Measurements from ENCODE around the gene MCU.
"Not testable (repeated sequence)": the region's sequence is repeated elsewhere in the genome, so short reads cannot be mapped to it uniquely, and the experiment has no call there.

MCU gene

DNA sequence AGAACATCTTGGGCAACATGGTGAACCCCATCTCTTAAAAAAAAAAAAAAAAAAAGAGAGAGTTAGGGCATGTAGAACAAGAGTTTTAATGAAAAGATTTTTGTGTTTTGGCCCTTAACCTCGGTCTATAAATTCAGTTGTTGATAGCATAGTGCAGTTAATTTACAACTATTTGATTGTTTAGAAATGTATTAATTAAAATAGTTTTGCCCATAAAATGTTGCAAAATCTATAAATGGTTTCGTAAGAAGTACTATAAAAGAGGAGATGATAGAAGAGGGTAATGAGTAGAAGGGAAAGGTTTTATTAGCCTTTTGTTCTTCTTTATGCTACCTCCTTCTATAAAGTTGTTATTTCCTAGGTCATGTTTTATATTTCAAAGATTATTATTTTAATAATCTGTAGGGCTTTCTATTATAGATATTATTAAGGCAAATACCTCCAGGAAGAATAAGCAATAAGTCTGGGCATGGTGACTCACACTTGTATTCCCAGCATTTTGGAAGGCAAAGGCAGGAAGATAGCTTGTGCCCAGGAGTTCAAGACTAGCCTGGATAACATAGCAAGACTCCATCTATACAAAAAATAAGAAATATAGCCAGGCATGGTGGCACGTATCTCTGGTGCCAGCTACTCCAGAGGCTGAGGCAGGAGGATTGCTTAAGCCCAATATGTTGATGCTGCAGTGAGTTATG lies 73.3 kb downstream of the MCU start:
- DNase-seq = no peak

DNA sequence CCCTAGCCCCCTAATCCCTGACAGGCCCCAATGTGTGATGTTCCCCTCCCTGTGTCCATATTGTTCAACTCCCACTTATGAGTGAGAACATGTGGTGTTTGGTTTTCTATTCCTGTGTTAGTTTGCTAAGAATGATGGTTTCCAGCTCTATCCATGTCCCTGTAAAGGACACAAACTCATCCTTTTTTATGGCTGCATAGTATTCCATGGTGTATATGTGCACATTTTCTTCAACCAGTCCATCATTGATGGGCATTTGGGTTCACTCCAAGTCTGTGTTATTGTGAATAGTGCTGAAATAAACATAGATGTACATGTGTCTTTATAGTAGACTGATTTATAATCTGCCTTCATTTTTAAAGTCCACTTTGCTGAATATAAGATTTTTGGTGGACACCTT lies 79.3 kb downstream of the MCU start:
- DNase-seq = not testable (repeated sequence)

GRCh38 chr10:72772031-72772430 lies 80.1 kb downstream of the MCU start:
- DNase-seq = no peak

GRCh38 chr10:72779874-72780273 lies 87.9 kb downstream of the MCU start:
- no peak for DNase-seq

- DNase-seq = no peak
These were observed 90.8 kb downstream of the MCU start for GRCh38 chr10:72782649-72783330.

- no peak for DNase-seq
These were observed 91.5 kb downstream of the MCU start for GRCh38 chr10:72783410-72783833.

DNA sequence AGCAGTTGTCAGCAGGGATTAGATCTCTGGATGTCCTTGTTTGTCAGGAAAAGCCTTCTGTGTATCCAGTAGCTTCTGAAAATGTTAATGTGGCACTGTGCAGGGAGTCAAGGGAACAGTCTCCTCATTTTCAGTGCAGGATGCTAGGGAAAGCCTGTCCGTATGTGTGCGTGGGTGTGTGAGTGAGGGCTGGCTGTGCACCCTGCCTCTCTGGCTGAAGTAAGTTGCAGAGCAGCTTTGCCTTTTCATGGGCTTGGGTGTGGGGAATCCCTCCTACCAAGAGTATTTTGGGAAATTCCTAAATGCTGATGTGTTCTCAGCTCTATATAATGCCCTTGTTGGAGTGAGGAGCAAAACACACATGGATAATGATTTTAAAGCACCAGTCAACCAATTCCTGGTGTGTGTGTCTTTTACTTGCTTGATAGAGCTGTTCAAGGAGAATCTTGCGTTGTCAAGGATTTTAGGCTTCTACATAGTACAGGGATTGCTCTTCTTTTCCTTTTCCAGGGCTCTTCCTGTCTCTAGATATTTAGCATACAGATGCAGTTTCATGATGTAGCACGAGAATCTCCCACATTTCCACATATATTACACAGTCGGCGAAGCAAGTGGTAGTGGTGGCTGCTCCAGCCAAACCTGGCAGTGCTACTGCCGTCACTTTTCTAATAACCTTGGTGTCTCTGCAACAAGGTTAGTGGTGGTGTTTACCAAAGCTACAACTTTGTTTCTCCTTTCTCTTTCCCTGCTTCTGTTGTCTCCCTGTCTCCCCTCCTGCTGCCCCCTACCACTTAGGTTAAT lies 92.8 kb downstream of the MCU start:
- no peak for DNase-seq

- no peak for DNase-seq
These were observed 93.5 kb downstream of the MCU start for GRCh38 chr10:72785409-72785808.

GRCh38 chr10:72790216-72790990 lies 98.5 kb downstream of the MCU start:
- DNase-seq = no peak

- DNase-seq = no peak
These were observed 100.3 kb downstream of the MCU start for GRCh38 chr10:72792288-72792687.

- DNase-seq = no peak
These were observed 101.8 kb downstream of the MCU start for GRCh38 chr10:72793752-72794151.

DNA sequence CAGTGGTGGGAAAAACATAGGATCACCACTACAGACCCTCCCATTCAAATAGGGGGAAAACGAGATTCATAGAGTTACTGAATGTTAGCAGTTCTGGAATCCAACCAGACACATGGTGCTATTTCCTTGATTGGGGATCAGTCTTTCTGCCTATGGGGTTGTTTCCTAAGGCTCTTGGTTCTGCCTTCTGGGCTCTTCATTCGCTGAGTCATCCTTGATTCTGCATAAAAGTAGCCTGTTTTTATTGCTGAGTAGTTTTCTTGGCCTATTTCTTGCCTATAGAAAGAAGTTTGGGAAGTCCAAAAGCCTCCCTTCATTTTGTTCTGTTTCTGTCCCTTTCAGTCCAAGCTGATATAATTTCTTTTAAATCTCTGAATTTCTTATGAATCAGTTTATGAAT lies 102.3 kb downstream of the MCU start:
- DNase-seq = no peak

DNA sequence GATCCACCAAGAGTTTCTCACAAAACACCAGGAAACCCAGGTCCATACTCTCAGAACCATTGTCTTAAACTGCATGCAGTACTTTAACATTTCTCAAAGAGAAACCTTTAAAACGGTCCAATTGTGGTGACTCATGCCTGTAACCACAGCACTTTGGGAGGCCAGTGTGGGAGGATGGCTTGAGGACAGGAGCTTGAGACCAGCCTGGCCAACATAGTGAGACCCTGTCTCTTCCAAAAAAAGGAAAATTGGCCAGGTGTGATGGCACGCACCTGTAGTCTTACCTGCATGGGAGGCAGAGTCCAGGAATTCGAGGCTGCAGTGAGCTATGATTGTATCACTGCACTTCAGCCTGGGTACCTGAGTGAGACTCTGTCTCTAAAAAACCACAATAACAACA lies 104.1 kb downstream of the MCU start:
- no peak for DNase-seq

DNA sequence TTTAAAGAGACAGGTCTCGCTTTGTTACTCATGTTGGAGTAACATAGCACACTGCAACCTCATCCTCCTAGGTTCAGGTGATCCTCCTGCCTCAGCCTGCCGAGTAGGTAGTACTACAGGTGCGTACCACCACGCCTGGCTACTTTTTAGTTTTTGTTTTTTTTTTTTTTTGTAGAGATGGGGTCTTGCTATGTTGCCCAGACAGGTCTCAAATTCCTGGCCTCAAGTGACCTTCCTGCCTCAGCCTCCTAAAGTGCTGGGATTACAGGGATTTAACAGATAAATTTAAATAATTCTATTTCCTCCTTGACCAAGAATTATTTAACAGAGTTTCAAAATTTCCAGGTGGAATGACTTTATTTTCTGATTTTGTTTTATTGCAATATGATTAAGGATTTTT lies 104.6 kb downstream of the MCU start:
- no peak for DNase-seq

GRCh38 chr10:72800000-72800740 lies 108.2 kb downstream of the MCU start:
- no peak for DNase-seq

- DNase-seq = no peak
These were observed 108.8 kb downstream of the MCU start for GRCh38 chr10:72800741-72801092.

DNA sequence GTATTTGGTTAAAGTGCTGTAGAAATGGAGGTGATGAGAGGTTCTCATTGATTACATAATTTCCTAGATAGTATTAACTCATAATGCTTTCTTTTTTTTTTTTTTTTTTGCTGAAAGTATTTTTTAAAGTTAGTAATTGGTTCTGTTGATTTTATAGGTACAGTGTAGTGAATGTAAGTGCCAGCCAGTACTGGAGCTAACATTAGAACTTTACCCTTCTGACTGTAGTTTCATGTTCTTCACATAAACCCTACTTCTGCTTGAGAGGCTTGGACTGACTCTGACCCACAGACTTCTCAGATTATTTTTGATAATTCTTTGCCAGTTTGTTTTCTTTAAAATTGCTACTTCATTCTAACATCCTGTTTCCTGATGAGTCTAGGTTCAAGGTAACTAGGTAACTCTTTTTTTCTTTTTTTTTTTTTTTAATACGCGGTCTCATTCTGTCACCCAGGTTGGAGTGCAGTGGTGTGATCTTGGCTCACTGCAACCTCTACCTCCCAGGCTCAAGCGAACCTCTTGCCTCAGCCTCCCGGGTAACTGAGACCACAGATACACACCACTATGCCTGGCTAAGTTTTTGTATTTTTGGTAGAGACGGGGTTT lies 109.4 kb downstream of the MCU start:
- no peak for DNase-seq

GRCh38 chr10:72802332-72802731 lies 110.4 kb downstream of the MCU start:
- DNase-seq = no peak

GRCh38 chr10:72802763-72803505 lies 111.0 kb downstream of the MCU start:
- no peak for DNase-seq

DNA sequence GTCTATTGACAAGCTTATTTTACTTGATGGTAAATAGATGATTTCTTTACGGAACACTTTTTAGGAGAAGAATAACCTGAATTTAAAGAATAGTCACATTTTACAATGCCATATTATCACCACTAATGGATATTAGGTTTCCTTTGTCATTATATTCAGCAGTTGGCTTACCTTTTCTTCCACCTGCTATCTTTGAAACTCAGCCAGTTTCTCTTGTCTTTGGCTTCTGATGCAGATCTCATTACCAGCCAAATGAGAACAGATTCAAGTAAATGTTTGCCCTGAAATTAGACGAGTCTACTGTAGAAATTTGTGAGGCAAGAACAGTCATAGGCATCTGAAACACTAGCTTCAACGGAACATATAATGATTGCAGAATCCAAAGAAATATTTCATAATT lies 116.1 kb downstream of the MCU start:
- no peak for DNase-seq

DNA sequence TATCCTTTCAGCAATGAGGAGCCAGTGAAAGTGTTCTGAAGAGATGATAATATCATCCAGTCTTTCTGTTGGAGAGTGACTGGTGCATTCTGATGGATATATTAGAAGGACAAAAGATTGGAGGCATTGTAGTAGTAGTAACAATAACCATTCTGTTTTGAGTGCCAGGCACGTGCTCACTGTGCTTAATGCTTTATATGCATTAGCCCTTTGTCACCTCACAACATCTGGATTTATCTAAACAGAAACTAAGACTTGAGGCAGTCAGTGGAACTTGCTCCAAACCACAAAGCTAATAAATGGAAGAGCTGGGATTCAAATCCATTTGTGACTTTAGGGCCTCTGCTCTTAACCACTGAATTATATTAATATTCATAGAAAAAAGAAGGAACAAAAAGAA lies 117.1 kb downstream of the MCU start:
- DNase-seq = no peak

Measured in activated naive CD4-positive, alpha-beta T cell treated with Interleukin-2 at 50 U/mL for 16 hours (primary cell).